Measurements from ENCODE around the gene GPC6.

GPC6 gene

GRCh38 chr13:93851236-93851635 lies 624.6 kb downstream of the GPC6 start:
- Histone ChIP-seq H3K4ac (ENCODE audit: low read depth, low read length) (no peak overlapping the region), H4K12ac (ENCODE audit: low read depth, low read length) (no peak overlapping the region), H3K9me3 (ENCODE audit: insufficient read depth, low read depth, low read length) (no peaks in the 10 kb centered on the region), H3K27me3 (ENCODE audit: insufficient read depth, low read length) (no peaks in the 10 kb centered on the region), H3K18ac (ENCODE audit: low read length) (no peak overlapping the region), H3K36me3 (ENCODE audit: control insufficient read depth in 1 of 2, insufficient read depth in 2 of 2, low read length in 2 of 2) (no peaks in the 10 kb centered on the region), H3K14ac (ENCODE audit: low read length) (no peak overlapping the region), H2BK120ac (ENCODE audit: insufficient read depth, low read length, poor library complexity) (no peak overlapping the region), H3K4me3 (ENCODE audit: low read depth, low read length) (no peak overlapping the region), H2AFZ (ENCODE audit: insufficient read depth, low read length, poor library complexity) (no peak overlapping the region), H4K91ac (ENCODE audit: low read depth, low read length) (no peak overlapping the region), H3K9ac (ENCODE audit: low read length) (no peak overlapping the region), H3K79me1 (ENCODE audit: low read length) (no peaks in the 10 kb centered on the region), H2BK5ac (ENCODE audit: low read depth, low read length, poor library complexity) (no peak overlapping the region), H3K4me1 (ENCODE audit: control insufficient read depth in 1 of 2, insufficient read depth in 2 of 2, low read length in 2 of 2) (no peaks in the 10 kb centered on the region), H3K4me2 (ENCODE audit: low read length) (no peak overlapping the region), H3K23ac (ENCODE audit: low read length) (no peak overlapping the region), H2AK5ac (ENCODE audit: low read length) (no peak overlapping the region), H3K27ac (ENCODE audit: low read depth, low read length) (no peak overlapping the region), H3K79me2 (ENCODE audit: control insufficient read depth, insufficient read depth, low read length, poor library complexity) (no peaks in the 10 kb centered on the region), H2BK12ac (ENCODE audit: low read length) (no peak overlapping the region), H4K8ac (ENCODE audit: low read depth, low read length) (no peak overlapping the region)
- DNase-seq, result no peak
- no CpG with 5 or more reads among the region's 2 CpGs for WGBS (ENCODE audit: extremely low coverage, insufficient coverage, insufficient read length)

GRCh38 chr13:93853912-93854311 lies 627.3 kb downstream of the GPC6 start:
- DNase-seq, result no peak

GRCh38 chr13:93857126-93857525 lies 630.5 kb downstream of the GPC6 start:
- Histone ChIP-seq H3K4me2 (ENCODE audit: low read length) (no peak overlapping the region), H3K4ac (ENCODE audit: low read depth, low read length) (no peak overlapping the region), H3K9ac (ENCODE audit: low read length) (no peak overlapping the region), H4K91ac (ENCODE audit: low read depth, low read length) (no peak overlapping the region), H2BK5ac (ENCODE audit: low read depth, low read length, poor library complexity) (no peak overlapping the region), H3K79me2 (ENCODE audit: control insufficient read depth, insufficient read depth, low read length, poor library complexity) (no peaks in the 10 kb centered on the region), H2AFZ (ENCODE audit: insufficient read depth, low read length, poor library complexity) (no peak overlapping the region), H4K12ac (ENCODE audit: low read depth, low read length) (no peak overlapping the region), H2BK12ac (ENCODE audit: low read length) (no peak overlapping the region), H3K9me3 (ENCODE audit: insufficient read depth, low read depth, low read length) (no peaks in the 10 kb centered on the region), H2BK120ac (ENCODE audit: insufficient read depth, low read length, poor library complexity) (no peak overlapping the region), H3K4me1 (ENCODE audit: control insufficient read depth in 1 of 2, insufficient read depth in 2 of 2, low read length in 2 of 2) (peaks cover 0 to 2% of the 10 kb centered on the region in 2 experiments), H3K4me3 (ENCODE audit: low read depth, low read length) (no peak overlapping the region), H3K14ac (ENCODE audit: low read length) (no peak overlapping the region), H2AK5ac (ENCODE audit: low read length) (no peak overlapping the region), H3K23ac (ENCODE audit: low read length) (no peak overlapping the region), H3K79me1 (ENCODE audit: low read length) (peaks cover under 1% of the 10 kb centered on the region), H3K18ac (ENCODE audit: low read length) (no peak overlapping the region), H4K8ac (ENCODE audit: low read depth, low read length) (no peak overlapping the region), H3K36me3 (ENCODE audit: control insufficient read depth in 1 of 2, insufficient read depth in 2 of 2, low read length in 2 of 2) (no peaks in the 10 kb centered on the region), H3K27me3 (ENCODE audit: insufficient read depth, low read length) (no peaks in the 10 kb centered on the region), H3K27ac (ENCODE audit: low read depth, low read length) (no peak overlapping the region)
- no peak for DNase-seq

More at GRCh38 chr13:93853912-93854311, 627.3 kb downstream of the GPC6 start:
- H3K27ac ChIP-seq (ENCODE audit: low read depth, low read length), result no peak overlapping the region
- no peaks in the 10 kb centered on the region for H3K79me2 ChIP-seq (ENCODE audit: control insufficient read depth, insufficient read depth, low read length, poor library complexity)
- no peak overlapping the region for H3K9ac ChIP-seq (ENCODE audit: low read length)
- H4K8ac ChIP-seq (ENCODE audit: low read depth, low read length), result no peak overlapping the region
- no peak overlapping the region for H4K12ac ChIP-seq (ENCODE audit: low read depth, low read length)
- no peak overlapping the region for H2AFZ ChIP-seq (ENCODE audit: insufficient read depth, low read length, poor library complexity)
- H4K91ac ChIP-seq (ENCODE audit: low read depth, low read length), result no peak overlapping the region
- no peaks in the 10 kb centered on the region for H3K36me3 ChIP-seq (ENCODE audit: control insufficient read depth in 1 of 2, insufficient read depth in 2 of 2, low read length in 2 of 2)
- H3K4ac ChIP-seq (ENCODE audit: low read depth, low read length), result no peak overlapping the region
- H3K14ac ChIP-seq (ENCODE audit: low read length), result no peak overlapping the region
- H3K79me1 ChIP-seq (ENCODE audit: low read length), result no peaks in the 10 kb centered on the region
- no peak overlapping the region for H2BK120ac ChIP-seq (ENCODE audit: insufficient read depth, low read length, poor library complexity)
- H3K23ac ChIP-seq (ENCODE audit: low read length), result no peak overlapping the region
- no peak overlapping the region for H2BK5ac ChIP-seq (ENCODE audit: low read depth, low read length, poor library complexity)
- no peak overlapping the region for H3K4me3 ChIP-seq (ENCODE audit: low read depth, low read length)
- no peak overlapping the region for H2BK12ac ChIP-seq (ENCODE audit: low read length)
- H3K27me3 ChIP-seq (ENCODE audit: insufficient read depth, low read length), result no peaks in the 10 kb centered on the region
- no peaks in the 10 kb centered on the region for H3K9me3 ChIP-seq (ENCODE audit: insufficient read depth, low read depth, low read length)
- no peaks in the 10 kb centered on the region for H3K4me1 ChIP-seq (ENCODE audit: control insufficient read depth in 1 of 2, insufficient read depth in 2 of 2, low read length in 2 of 2)
- no peak overlapping the region for H3K18ac ChIP-seq (ENCODE audit: low read length)
- no peak overlapping the region for H3K4me2 ChIP-seq (ENCODE audit: low read length)
- no peak overlapping the region for H2AK5ac ChIP-seq (ENCODE audit: low read length)
- WGBS (ENCODE audit: extremely low coverage, insufficient coverage, insufficient read length), result no CpG with 5 or more reads among the region's 5 CpGs

DNA sequence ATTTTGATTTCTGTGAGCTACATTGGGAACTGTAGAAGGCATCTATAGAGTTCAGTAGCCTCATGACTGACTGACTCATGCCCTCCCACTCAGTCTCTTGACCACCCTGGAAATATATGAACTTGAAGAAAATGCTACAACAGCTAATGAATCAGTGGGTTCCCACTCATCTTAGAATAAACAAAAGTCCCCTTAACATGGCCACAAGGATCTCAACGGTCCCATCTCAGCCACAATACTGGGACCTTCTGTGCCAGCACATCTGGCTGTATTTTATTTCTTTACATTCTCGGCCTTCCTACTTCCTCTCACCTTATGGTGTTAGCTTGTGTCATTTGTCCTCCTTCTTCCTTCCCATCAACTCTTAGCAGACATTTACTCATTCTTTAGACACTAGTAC lies 633.1 kb downstream of the GPC6 start:
- H3K4me2 ChIP-seq (ENCODE audit: low read length), result no peak overlapping the region
- H2AFZ ChIP-seq (ENCODE audit: insufficient read depth, low read length, poor library complexity), result no peak overlapping the region
- H4K91ac ChIP-seq (ENCODE audit: low read depth, low read length), result no peak overlapping the region
- H3K36me3 ChIP-seq (ENCODE audit: control insufficient read depth in 1 of 2, insufficient read depth in 2 of 2, low read length in 2 of 2), result no peaks in the 10 kb centered on the region
- no peak overlapping the region for H2BK5ac ChIP-seq (ENCODE audit: low read depth, low read length, poor library complexity)
- H2BK120ac ChIP-seq (ENCODE audit: insufficient read depth, low read length, poor library complexity), result no peak overlapping the region
- H2BK12ac ChIP-seq (ENCODE audit: low read length), result no peak overlapping the region
- no peaks in the 10 kb centered on the region for H3K79me2 ChIP-seq (ENCODE audit: control insufficient read depth, insufficient read depth, low read length, poor library complexity)
- no peak overlapping the region for H3K18ac ChIP-seq (ENCODE audit: low read length)
- no CpG with 5 or more reads among the region's 2 CpGs for WGBS (ENCODE audit: extremely low coverage, insufficient coverage, insufficient read length)
- no peak overlapping the region for H3K27ac ChIP-seq (ENCODE audit: low read depth, low read length)
- H2AK5ac ChIP-seq (ENCODE audit: low read length), result no peak overlapping the region
- no peaks in the 10 kb centered on the region for H3K9me3 ChIP-seq (ENCODE audit: insufficient read depth, low read depth, low read length)
- DNase-seq, result no peak
- no peak overlapping the region for H3K14ac ChIP-seq (ENCODE audit: low read length)
- no peak overlapping the region for H3K4me3 ChIP-seq (ENCODE audit: low read depth, low read length)
- H4K8ac ChIP-seq (ENCODE audit: low read depth, low read length), result no peak overlapping the region
- no peak overlapping the region for H4K12ac ChIP-seq (ENCODE audit: low read depth, low read length)
- no peak overlapping the region for H3K23ac ChIP-seq (ENCODE audit: low read length)
- H3K9ac ChIP-seq (ENCODE audit: low read length), result no peak overlapping the region
- no peak overlapping the region for H3K4ac ChIP-seq (ENCODE audit: low read depth, low read length)
- H3K4me1 ChIP-seq (ENCODE audit: control insufficient read depth in 1 of 2, insufficient read depth in 2 of 2, low read length in 2 of 2), result peaks cover 0 to 4% of the 10 kb centered on the region in 2 experiments
- H3K27me3 ChIP-seq (ENCODE audit: insufficient read depth, low read length), result no peaks in the 10 kb centered on the region
- H3K79me1 ChIP-seq (ENCODE audit: low read length), result peaks cover 2% of the 10 kb centered on the region
